GM21717 (cell line): ENCODE results near the gene PCDHGB4.
"Not testable (repeated sequence)": the region's sequence is repeated elsewhere in the genome, so short reads cannot be mapped to it uniquely, and the experiment has no call there.

ENCODE experiments used
- ATAC-seq: cut with Tn5 transposase; IDR thresholded peaks from one replicate; pipeline ENCODE4 v1.9.1; 2021; ENCODE audit warnings: mild to moderate bottlenecking, moderate library complexity; ENCODE audit not compliant: unreplicated experiment

The PCDHGB4 gene

DNA sequence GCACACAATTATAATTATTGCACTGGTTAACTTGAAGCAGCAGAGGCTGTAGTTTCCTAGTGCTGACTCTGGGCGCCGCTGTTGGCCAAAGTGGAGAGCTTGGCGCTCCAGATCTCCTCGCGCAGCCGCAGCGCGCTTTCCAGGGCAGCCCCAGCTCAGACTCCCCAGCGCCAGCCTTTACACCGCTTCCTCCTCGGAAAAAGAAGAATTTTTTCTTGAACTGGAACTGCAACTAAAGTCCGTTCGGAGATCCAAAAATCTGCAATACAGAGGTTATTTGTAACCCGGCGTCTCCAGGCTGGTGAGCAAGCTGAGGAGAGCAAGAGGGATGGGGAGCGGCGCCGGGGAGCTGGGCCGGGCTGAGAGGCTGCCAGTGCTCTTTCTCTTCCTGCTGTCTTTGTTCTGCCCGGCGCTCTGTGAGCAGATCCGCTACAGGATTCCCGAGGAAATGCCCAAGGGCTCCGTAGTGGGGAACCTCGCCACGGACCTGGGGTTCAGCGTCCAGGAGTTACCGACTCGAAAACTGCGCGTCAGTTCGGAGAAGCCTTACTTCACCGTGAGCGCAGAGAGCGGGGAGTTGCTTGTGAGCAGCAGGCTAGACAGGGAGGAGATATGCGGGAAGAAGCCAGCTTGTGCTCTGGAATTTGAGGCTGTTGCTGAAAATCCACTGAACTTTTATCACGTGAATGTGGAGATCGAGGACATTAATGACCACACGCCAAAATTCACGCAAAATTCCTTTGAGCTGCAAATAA lies at the start of gene PCDHGB4:
Gene PCDHGB4 (plus strand): TSS at position 142 of the 755 bp plus-strand sequence. CDS start 187 bp downstream, at position 329.
- peak; percentile 91 for ATAC-seq

DNA sequence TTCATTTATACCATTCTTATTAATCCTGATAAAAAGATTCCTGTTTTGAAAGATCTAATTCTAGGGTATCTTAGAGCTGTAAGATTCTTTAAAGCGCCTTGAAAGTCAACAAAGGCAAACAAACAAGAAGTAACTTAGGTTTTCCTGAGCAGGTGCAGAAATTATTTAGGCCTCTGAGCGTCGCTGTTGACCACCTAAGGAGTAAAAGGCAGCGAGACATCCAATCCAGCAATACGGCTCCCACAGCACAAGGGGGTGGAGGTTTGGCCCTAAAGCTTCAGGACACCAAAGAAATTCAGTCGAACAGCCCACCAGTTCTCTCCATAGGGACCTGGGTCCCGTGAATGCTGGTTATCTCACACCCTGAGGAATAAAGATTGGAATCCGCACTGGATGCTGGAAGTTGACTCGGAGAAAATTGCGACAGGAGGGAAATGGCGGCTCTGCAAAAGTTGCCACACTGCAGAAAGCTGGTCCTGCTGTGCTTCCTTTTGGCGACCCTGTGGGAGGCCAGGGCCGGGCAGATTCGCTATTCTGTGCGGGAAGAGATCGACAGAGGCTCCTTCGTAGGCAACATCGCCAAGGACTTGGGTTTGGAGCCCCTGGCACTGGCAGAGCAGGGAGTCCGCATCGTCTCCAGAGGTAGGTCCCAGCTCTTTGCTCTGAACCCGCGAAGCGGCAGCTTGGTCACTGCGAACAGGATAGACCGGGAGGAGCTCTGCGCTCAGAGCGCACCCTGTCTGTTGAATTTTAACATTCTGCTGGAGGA lies 48.8 kb upstream of the PCDHGB4 start, which contains the start of gene PCDHGA2:
Gene PCDHGA2 (plus strand): TSS at position 223 of the 769 bp plus-strand sequence.
- ATAC-seq, result no peak

DNA sequence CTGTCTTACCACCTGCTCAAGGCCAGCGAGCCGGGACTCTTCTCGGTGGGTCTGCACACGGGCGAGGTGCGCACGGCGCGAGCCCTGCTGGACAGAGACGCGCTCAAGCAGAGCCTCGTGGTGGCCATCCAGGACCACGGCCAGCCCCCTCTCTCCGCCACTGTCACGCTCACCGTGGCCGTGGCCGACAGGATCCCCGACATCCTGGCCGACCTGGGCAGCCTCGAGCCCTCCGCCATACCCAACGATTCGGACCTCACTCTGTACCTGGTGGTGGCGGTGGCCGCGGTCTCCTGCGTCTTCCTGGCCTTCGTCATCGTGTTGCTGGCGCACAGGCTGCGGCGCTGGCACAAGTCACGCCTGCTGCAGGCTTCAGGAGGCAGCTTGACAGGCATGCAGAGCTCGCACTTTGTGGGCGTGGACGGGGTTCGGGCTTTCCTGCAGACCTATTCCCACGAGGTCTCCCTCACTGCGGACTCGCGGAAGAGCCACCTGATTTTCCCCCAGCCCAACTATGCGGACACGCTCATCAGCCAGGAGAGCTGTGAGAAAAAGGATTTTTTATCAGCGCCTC lies 46.6 kb upstream of the PCDHGB4 start:
- not testable (repeated sequence) for ATAC-seq

DNA sequence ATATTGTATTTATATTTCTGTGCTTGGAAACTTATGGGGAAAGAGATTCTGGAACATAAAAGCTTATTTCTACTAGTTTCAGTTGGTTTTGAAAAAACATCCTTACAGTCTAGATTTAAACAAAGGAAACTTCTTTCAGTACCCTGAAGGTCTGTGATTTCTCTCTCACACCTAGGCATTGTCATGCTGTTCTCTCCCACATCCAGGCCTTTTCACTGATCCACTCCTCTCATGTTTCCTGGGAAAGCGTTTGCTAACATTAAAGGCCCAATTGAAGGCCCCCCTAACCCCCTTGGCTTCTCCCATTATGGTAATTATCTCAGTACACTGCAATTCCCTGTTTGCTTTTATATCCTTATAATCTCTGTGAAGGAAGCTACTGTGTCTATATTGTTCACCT lies 44.7 kb upstream of the PCDHGB4 start:
- no peak for ATAC-seq

DNA sequence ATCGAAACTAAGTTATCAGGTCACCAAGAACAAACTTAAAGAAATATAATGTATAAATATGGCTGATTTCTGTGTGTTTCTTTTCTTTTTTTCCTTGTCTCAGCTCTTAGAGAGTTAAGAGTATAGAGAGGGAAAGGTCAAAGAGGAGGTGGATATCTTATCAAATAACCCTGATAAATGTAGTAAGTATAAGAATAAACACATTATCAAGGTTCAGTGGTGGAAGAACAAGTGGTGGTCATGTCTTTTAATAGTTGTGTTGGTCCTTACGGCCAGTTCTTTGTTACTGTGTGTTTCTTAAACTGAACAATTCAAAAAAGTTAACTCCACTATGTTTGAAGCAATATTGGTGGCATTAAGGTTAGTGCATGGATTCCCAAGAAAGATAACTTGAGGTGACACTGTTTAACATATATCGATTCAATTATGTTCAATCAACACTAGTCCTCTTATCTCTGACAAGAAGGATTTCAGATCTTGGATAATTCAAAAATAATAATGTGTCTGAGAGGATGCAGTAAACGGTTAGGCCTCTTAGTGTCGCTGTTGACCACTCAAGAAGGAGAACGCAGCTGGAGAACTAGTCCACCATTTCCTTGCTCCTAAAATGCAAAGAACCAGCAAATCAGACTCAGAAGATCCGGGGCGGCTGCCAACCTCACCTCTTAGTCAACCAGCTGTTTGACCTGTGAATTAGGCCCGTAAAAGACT lies 44.1 kb upstream of the PCDHGB4 start, which contains the start of gene PCDHGA3:
Gene PCDHGA3 (plus strand): TSS at position 588 of the 711 bp plus-strand sequence. CDS start 205 bp downstream, outside the sequence.
- ATAC-seq, result no peak

DNA sequence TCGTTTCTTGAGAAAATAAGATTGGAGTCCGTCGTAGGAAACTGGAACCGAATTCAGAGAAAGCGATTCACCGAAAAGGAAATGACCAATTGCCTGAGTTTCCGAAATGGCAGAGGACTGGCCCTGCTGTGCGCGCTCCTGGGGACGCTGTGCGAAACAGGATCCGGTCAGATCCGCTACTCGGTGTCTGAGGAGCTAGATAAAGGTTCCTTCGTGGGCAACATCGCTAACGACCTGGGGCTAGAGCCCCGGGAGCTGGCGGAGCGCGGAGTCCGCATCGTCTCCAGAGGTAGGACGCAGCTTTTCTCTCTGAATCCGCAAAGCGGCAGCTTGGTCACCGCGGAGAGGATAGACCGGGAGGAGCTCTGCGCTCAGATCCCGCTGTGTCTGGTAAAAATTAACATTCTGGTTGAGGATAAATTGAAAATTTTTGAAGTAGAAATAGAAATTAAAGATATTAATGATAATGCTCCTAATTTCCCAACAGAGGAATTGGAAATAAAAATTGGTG lies 43.5 kb upstream of the PCDHGB4 start:
- no peak for ATAC-seq

DNA sequence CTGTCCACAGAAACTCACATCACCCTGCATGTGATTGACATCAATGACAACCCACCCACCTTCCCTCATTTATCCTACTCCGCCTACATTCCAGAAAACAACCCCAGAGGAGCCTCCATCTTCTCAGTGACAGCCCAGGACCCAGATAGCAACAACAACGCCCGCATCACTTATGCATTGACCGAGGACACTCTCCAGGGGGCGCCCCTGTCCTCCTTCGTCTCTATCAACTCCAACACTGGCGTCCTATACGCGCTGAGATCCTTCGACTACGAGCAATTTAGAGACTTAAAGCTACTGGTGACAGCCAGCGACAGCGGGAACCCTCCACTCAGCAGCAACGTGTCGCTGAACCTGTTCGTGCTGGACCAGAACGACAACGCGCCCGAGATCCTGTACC lies 42.2 kb upstream of the PCDHGB4 start:
- no peak for ATAC-seq

DNA sequence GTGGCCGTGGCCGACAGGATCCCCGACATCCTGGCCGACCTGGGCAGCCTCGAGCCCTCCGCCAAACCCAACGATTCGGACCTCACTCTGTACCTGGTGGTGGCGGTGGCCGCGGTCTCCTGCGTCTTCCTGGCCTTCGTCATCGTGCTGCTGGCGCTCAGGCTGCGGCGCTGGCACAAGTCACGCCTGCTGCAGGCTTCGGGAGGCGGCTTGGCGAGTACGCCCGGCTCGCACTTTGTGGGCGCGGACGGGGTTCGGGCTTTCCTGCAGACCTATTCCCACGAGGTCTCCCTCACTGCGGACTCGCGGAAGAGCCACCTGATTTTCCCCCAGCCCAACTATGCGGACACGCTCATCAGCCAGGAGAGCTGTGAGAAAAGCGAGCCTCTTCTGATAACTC lies 41.5 kb upstream of the PCDHGB4 start:
- not testable (repeated sequence) for ATAC-seq

DNA sequence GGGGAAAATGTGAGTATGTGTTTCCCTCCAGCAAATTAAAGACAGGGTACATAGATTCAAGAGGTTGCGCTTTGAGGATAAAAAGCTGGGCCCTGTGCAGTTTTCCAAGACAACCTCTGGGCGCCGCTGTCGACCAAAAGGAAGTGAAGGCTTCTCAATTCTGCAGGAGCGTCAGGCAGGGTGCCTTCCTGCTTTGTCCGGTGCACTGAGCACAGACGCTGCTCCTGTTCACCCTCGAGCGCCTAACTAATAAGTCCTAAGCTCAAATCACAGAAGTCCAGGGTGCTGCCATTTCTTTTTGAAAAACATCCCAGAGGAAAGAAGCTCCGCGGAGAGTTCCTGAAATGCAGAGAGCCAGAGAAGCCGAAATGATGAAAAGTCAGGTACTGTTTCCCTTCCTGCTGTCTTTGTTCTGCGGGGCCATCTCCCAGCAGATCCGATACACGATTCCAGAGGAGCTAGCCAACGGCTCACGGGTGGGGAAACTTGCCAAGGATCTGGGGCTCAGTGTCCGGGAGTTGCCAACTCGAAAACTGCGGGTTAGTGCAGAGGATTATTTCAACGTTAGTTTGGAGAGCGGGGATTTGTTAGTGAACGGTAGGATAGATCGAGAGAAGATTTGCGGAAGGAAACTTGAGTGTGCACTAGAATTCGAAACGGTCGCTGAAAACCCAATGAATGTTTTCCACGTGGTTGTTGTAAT lies 37.4 kb upstream of the PCDHGB4 start, which contains the start of gene PCDHGB1:
Gene PCDHGB1 (plus strand): TSS at position 183 of the 703 bp plus-strand sequence. CDS start 162 bp downstream, at position 345.
- ATAC-seq, result peak; percentile 66

DNA sequence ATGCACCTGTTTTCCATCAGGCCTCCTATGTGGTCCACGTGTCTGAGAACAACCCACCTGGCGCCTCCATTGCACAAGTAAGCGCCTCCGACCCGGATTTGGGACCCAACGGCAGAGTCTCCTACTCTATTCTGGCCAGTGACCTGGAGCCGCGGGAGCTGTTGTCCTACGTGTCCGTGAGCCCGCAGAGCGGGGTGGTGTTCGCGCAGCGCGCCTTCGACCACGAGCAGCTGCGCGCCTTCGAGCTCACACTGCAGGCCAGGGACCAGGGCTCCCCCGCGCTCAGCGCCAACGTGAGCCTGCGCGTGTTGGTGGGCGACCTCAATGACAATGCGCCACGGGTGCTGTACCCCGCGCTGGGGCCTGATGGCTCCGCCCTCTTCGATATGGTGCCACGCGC lies 35.9 kb upstream of the PCDHGB4 start:
- ATAC-seq, result no peak

DNA sequence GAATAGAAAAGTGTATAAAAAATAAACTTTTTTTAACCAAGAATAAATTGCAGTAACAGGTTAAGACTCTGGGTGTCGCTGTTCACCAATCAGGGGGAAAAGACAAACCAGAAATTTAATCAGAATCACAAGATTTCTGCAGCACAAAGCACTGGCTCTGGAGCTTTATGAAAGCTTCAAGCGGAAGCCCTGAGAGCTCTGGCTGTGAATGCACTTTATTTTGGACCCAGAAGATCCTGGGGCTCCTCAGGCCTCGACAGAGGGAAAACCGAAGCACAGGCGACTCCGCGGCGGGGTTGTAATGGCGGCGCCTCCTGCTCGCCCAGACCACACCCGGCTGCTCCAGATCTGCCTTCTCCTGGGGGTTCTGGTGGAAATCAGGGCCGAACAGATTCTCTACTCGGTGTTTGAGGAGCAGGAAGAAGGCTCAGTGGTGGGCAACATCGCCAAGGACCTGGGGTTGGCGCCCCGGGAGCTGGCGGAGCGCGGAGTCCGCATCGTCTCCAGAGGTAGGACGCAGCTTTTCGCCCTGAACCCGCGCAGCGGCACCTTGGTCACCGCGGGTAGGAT lies 32.5 kb upstream of the PCDHGB4 start, which contains the start of gene PCDHGA4:
Gene PCDHGA4 (plus strand): TSS at position 122 of the 570 bp plus-strand sequence. CDS start 87 bp downstream, at position 209.
- ATAC-seq, result no peak

DNA sequence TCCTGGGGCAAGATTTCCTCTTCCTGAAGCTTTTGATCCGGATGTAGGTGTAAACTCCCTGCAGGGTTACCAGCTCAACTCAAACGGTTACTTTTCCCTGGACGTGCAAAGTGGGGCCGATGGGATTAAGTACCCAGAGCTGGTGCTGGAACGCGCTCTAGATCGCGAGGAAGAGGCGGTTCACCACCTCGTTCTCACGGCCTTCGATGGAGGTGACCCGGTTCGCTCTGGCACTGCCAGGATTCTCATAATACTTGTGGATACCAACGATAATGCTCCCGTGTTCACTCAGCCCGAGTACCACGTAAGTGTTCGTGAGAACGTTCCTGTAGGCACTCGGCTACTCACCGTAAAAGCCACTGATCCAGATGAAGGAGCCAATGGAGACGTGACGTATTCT lies 31.9 kb upstream of the PCDHGB4 start:
- ATAC-seq, result no peak

DNA sequence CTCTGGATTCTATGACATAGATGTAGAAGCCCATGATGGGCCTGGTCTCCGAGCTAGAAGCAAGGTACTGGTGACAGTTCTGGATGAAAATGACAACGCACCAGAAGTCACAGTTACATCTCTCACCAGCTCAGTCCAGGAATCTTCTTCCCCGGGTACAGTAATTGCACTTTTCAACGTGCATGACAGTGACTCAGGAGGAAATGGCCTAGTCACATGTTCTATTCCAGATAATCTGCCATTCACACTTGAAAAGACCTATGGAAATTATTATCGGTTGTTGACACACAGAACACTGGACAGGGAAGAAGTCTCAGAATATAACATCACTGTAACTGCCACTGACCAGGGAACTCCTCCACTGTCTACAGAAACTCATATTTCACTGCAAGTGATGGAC lies 31.4 kb upstream of the PCDHGB4 start:
- no peak for ATAC-seq

DNA sequence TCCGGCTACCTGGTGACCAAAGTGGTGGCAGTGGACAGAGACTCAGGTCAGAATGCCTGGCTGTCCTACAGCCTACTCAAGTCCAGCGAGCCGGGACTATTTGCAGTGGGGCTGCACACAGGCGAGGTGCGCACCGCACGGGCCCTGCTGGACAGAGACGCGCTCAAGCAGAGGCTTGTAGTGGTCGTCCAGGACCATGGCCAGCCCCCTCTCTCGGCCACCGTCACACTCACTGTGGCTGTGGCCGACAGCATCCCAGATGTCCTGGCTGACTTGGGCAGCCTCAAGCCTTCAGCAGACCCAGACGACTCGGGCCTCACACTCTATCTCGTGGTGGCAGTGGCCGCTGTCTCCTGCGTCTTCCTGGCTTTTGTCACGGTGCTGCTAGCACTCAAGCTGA lies 30.5 kb upstream of the PCDHGB4 start:
- no peak for ATAC-seq

DNA sequence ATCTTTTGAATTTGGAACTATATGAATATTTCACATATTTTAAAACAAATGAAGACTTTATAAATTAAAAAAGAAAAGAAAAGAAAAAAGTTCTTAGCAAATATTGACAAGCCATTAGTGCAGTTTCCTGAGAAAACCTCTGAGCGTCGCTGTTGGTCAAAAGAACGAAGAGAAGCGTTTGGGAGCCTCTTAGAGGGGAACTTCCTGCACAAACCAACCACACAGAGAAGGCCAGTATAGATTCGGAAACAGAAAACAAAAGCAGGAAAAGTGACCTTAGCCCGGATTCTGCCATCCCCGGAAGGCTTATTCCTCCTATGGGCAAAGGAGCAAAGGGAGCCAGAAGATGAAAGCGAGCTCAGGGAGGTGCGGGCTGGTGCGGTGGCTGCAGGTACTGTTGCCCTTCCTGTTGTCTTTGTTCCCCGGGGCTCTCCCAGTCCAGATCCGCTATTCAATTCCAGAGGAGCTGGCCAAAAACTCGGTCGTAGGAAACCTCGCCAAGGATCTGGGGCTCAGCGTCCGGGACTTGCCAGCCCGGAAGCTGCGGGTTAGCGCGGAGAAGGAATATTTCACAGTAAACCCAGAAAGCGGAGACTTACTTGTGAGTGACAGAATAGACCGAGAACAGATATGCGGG lies 27.6 kb upstream of the PCDHGB4 start, which contains the start of gene PCDHGB2:
Gene PCDHGB2 (plus strand): TSS at position 205 of the 637 bp plus-strand sequence. CDS start 142 bp downstream, at position 347.
- ATAC-seq, result peak; percentile 78

DNA sequence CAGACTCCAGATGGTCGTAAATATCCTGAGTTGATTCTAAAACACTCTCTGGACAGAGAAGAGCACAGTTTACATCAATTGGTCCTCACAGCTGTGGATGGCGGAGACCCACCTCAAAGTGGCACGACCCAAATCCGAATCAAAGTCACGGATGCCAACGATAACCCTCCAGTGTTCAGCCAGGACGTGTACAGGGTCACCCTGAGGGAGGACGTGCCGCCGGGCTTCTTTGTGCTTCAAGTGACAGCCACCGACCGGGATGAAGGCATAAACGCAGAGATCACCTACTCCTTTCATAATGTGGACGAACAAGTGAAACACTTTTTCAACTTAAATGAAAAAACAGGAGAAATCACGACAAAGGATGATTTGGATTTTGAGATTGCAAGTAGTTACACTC lies 26.8 kb upstream of the PCDHGB4 start:
- ATAC-seq, result no peak

DNA sequence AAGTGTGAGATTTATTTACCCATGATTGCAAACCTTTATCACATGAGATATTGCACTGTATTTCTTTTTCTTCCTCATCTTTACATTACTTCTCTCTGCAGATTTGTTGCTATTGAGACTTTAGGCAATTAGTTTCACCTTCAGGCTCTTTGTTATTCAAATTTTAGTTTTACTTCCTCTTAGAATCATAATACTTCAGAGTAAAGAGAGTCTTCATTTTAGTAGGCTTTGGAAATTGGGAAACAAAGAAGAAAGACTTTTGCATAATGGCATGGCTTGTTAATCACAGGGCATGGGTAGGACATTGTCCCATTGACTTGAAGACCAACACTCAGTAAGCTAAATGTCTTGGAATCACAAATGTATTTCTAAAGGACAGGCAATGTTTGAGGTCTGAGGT lies 24.8 kb upstream of the PCDHGB4 start:
- ATAC-seq, result no peak

DNA sequence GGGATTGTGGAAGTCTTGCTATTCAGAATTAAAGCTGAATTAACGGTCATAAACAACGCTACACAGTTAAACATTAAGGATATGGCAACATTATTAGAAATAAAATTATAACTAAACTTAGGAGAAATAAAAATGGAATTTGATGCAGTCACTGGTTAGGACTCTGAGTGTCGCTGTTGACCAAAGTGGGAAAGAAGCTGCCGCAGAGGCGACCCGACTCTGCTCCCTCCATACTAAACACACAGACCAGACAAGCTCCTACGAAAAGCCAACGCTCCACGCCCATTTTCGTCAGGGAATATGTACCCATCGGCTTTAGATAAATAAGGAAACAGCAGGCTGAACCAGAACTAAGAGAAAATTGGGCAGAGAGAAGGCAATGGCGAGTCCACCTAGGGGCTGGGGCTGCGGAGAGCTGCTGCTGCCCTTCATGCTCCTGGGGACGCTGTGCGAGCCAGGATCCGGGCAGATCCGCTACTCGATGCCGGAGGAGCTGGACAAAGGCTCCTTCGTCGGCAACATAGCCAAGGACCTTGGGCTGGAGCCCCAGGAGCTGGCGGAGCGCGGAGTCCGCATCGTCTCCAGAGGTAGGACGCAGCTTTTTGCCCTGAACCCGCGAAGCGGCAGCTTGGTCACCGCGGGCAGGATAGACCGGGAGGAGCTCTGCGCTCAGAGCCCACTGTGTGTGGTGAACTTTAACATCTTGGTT lies 23.4 kb upstream of the PCDHGB4 start, which contains the start of gene PCDHGA5:
Gene PCDHGA5 (plus strand): TSS at position 211 of the 709 bp plus-strand sequence. CDS start 169 bp downstream, at position 380.
- no peak for ATAC-seq
